ENCODE results near the gene MS4A18.

Gene MS4A18

GRCh38 chr11:60786811-60787567, 62.5 kb downstream of the MS4A18 start:
- no peak for DNase-seq (ENCODE audit: low read depth in 3 of 3)

DNA sequence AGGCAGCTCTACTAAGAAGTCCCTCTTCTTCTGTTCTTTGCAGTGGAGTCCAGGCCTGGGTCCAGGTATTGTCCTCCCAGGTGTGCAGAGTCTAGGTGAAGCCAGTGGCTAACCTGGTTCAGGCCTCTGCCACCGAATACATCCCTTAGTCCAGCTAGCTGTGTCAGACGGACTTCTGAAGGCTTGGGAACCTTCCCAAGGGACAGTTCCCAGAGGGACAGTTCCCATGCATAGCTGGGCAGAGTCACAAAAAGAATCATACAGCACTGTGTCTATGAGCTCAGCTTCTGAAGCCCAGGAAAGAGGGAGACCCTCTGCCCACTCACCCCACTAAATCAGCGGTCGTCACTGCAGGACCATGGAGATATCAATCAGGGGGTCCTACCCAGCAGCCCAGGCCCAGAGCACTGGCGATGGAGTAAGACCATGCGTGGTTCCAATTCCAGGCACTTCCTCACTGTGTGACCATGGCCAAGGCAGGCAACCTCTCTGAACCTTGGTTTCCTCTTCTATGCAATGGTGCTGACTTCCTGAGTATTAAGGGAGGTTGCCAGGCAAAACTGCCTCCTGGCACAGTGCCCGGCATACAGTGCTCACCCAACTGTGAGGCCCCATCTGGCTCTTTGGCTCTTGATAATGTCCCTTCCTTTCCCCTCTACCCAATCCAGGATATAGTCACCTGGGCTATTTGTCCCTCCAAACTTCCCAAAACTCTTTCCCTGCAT, 64.0 kb downstream of the MS4A18 start:
- no peak for DNase-seq (ENCODE audit: low read depth in 3 of 3)

DNA sequence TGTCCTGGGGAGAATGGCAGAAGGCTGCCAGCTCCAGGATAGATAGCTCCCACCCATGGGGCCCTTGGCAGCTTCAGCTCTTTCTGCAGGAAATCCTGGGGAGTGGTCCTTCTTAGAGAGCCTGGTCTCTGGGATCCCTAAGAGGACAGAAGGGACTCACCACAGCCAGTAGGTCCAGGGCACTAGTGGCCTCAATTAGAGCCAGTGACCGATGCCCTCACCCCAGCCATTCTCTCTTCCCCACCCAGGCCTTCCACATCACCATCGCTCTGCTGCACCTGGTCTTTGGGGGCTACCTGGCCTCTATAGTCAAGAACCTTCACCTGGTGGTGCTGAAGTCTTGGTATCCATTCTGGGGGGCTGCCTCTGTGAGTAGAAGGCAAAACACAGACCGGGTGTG, 66.2 kb downstream of the MS4A18 start:
- DNase-seq (ENCODE audit: low read depth in 3 of 3), result no peak

DNA sequence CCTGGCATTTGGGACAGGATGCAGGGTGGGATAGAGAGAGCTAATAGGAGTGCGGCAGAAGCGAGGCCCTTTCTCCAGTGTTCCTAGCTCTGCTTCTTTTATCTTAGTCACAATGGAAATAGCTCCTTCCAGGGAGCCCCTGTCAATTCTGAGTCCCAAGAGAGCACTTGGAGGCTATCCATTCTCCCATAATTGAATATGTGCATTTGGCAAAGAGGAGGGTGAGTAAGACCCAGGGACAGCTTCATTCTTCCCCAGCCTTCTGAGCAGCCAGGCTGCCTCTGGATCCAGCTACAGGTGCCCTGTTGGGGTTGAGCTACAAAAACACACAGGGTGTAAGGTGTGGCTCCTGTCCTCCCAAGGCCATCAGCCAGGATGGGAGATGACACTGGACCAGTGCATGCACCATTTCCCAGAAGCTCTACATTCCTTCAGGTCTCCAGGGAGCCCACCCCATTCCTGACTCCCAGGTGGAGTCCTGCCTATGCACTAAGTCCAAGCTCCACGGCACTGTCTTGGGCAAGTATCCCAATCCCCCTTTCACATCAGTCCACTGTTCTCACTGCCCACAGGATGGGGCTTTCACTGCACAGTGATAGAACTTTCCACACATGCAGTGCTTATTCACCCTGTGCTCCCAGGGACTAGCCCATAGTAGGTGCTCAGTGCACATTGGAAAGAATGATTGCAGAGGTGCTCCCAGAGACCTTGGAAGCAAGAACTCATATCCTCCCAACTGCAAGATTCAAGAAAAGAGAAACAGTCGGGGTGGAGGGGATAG, 66.8 kb downstream of the MS4A18 start:
- DNase-seq (ENCODE audit: low read depth in 3 of 3), result no peak

DNA sequence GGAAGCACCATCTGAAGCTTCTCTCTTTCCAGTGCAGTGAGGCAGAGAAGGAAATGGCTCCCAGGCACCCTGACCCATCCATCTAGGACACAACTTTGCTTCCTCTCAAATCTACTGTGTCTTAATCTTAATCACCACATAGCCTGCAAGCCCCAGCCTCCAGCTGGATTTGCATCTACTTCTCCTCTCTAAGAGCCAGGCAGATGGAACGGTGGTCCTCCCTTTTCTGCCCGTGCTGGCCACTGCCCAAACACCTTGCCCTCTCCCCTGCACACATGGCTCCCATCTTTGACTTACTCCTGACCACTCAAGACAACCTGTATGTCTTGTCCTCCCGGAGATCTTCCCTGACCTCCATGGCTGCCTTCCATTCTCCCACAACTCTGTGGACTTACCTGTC, 68.0 kb downstream of the MS4A18 start:
- no peak for DNase-seq (ENCODE audit: low read depth in 3 of 3)

Measured in stimulated activated CD4-positive, alpha-beta T cell treated with anti-CD3 and anti-CD28 coated beads, TNF-alpha, amount 100 ng/mL, for 48 hours (primary cell).